Coronary artery (tissue), 2 donors: ENCODE data around the gene PRODH.
"Not testable (repeated sequence)": the region's sequence is repeated elsewhere in the genome, so short reads cannot be mapped to it uniquely, and the experiment has no call there.

Source experiments
- DNase-seq: peaks from one replicate; pipeline ENCODE4 v3.0.0-alpha.2; 2017; ENCODE audit warnings: low spot score
- H3K27ac ChIP-seq, 2 donors: fragments of 200-600 bp; sonication (generic); one replicate each; pipeline ENCODE4 v1.5.1; 2016 to 2019
- H3K4me3 ChIP-seq: fragments of 200-600 bp; sonication (generic); 2 replicates; pipeline ENCODE4 v1.5.1; 2016; ENCODE audit warnings: mild to moderate bottlenecking, moderate library complexity
- TF ChIP-seq, protein P1 (sequence below): fragments of 200-600 bp; sonication (generic); IDR thresholded peaks from one replicate; pipeline ENCODE4 v1.5.1; 2019; ENCODE audit warnings: antibody characterized with exemption

PRODH gene

DNA sequence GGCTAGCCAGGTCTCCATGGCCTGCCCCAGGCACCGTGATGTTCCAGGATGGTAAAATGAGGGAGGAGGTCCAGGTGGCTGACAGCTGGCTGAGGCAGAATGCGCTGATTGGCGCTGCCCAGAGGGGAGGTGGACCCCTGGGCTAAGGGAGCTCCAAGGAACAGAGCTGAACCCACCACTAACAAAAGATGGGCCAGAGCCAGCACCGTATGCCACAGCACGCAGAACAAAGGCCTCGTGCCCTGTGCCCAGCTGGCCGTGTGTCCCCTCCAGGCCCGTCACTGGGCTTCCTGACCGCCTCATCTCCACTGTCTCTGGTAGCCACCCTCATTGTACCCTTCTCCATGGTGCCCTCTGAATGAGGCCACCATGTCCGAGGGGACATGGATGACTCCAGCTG, 19.6 kb upstream of the PRODH start:
- TF ChIP-seq, protein P1, sequence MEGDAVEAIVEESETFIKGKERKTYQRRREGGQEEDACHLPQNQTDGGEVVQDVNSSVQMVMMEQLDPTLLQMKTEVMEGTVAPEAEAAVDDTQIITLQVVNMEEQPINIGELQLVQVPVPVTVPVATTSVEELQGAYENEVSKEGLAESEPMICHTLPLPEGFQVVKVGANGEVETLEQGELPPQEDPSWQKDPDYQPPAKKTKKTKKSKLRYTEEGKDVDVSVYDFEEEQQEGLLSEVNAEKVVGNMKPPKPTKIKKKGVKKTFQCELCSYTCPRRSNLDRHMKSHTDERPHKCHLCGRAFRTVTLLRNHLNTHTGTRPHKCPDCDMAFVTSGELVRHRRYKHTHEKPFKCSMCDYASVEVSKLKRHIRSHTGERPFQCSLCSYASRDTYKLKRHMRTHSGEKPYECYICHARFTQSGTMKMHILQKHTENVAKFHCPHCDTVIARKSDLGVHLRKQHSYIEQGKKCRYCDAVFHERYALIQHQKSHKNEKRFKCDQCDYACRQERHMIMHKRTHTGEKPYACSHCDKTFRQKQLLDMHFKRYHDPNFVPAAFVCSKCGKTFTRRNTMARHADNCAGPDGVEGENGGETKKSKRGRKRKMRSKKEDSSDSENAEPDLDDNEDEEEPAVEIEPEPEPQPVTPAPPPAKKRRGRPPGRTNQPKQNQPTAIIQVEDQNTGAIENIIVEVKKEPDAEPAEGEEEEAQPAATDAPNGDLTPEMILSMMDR: no peak
- no peak for DNase-seq
- Histone ChIP-seq H3K4me3 (no peak overlapping the region), H3K27ac (no peak overlapping the region)

GRCh38 chr22:18954990-18955571, 19.0 kb upstream of the PRODH start:
- no peak overlapping the region for H3K27ac ChIP-seq
- no peak overlapping the region for H3K4me3 ChIP-seq
- TF ChIP-seq, protein P1: no peak
- no peak for DNase-seq

DNA sequence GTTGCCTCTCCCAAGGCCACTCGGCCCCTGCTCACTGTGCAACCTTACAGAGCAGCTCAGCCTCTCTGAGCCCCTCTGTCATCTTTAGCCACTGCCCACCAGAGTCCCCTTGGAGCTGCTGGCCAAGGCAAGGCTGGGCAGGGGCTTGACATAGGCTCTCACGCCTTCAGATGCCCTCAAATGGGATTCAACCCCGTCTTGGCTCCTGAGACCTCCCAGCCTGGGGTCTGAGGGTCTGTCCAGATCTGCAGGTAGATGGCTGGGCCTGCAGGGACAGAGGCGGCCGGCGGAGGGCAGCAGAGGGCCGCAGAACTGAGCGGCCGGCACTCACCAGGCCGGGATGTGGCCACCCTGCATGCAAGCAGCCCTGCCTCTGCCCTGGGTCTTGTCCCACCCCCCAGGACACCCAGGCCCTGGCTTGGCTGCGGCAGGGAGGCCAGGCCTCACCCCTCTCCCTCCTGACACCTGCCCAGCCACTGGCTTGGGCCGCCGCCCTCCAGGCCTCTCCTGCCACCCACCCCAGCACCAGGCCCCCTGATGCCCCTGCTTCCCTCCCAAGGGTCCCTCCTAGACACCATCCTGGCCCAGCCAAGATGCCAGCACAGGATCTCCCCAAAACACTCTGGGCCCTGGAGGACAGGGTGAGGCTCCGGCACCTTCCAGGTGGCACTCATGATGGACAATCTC, 18.4 kb upstream of the PRODH start:
- TF ChIP-seq, protein P1: peak; percentile 71
- H3K4me3 ChIP-seq, H3K27ac ChIP-seq, DNase-seq: not testable (repeated sequence)

DNA sequence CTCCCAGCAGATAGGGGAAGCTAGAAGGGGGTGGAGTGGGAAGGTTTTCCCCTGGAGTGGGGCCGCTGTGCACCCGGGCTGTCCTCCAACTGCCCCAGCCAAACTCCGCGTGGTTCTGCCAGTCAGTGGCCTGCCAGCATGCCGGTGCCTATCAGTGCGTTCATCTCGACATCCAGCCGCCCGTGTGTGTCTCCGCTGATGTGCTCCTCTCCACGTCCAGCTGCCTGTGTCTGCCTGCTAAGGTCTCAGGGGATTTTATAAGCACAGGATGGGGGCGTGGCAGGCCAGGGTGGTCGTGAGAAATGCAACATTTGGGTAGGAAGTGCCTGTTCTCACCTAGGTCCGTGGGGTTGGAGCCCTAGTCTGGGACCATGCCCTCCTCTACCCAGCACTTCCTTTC, 17.0 kb upstream of the PRODH start:
- DNase-seq, H3K4me3 ChIP-seq, H3K27ac ChIP-seq: not testable (repeated sequence)

- Histone ChIP-seq H3K4me3 (no peak overlapping the region), H3K27ac (no peak overlapping the region)
- TF ChIP-seq, protein P1: no peak
- no peak for DNase-seq
Observed at GRCh38 chr22:18952022-18952421, 15.9 kb upstream of the PRODH start.

GRCh38 chr22:18950141-18950540, 14.0 kb upstream of the PRODH start:
- TF ChIP-seq, protein P1: no peak
- DNase-seq: no peak
- H3K4me3 ChIP-seq: no peak overlapping the region
- H3K27ac ChIP-seq: no peak overlapping the region

- Histone ChIP-seq H3K27ac (no peak overlapping the region), H3K4me3 (no peak overlapping the region)
- no peak for DNase-seq
- TF ChIP-seq, protein P1: no peak
Observed at GRCh38 chr22:18947905-18948304, 11.8 kb upstream of the PRODH start.

- DNase-seq, H3K4me3 ChIP-seq: not testable (repeated sequence)
Observed at GRCh38 chr22:18947105-18947504, 11.0 kb upstream of the PRODH start.

DNA sequence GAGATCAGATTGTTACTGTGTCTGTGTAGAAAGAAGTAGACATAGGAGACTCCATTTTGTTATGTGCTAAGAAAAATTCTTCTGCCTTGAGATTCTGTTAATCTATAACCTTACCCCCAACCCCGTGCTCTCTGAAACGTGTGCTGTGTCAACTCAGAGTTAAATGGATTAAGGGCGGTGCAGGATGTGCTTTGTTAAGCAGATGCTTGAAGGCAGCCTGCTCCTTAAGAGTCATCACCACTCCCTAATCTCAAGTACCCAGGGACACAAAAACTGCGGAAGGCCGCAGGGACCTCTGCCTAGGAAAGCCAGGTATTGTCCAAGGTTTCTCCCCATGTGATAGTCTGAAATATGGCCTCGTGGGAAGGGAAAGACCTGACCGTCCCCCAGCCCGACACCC, 2.6 kb upstream of the PRODH start:
- not testable (repeated sequence) for H3K4me3 ChIP-seq, H3K27ac ChIP-seq, DNase-seq

More at GRCh38 chr22:18947105-18947504, 11.0 kb upstream of the PRODH start:
- H3K27ac ChIP-seq: not testable (repeated sequence)

DNA sequence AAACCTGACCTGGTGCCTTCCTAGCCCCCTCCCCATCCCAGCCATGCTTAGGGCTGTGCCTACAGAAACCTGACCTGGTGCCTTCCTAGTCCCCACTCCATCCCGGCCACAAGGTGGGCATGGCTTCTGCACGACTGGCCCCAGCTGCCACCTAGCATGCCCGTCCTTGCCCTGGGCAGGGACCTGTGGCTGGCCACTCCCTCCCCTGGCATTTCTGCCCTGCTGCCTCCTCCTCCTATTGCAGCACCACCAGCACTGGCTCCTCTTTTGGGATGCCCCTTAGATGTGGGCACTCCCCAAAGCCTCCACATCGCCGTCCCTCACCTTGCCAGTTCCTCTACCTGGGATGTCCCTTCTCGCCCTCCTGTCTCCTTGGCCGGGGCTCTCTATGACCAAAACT, 1.4 kb downstream of the PRODH start:
- H3K4me3 ChIP-seq, DNase-seq, H3K27ac ChIP-seq: not testable (repeated sequence)
